GM12891 (cell line): ENCODE measurements around the gene SMTNL1.

Experiments used
- PAX5 ChIP-seq: IDR thresholded peaks from 2 replicates; pipeline ENCODE4 v1.6.1; 2011; ENCODE audit warnings: low read length, moderate library complexity, mild to moderate bottlenecking; ENCODE audit not compliant: insufficient read depth, severe bottlenecking
- POLR2A ChIP-seq: IDR thresholded peaks from 2 replicates; pipeline ENCODE4 v1.6.1; 2011; ENCODE audit warnings: low read depth, low read length, control low read depth
- POLR2AphosphoS5 ChIP-seq: IDR thresholded peaks from 2 replicates; pipeline ENCODE4 v1.6.1; 2011; ENCODE audit warnings: low read depth, low read length, control low read depth
- POU2F2 ChIP-seq: IDR thresholded peaks from 2 replicates; pipeline ENCODE4 v1.6.1; 2011; ENCODE audit warnings: low read depth, mild to moderate bottlenecking, control low read depth, low read length, moderate library complexity
- SPI1 ChIP-seq: IDR thresholded peaks from 2 replicates; pipeline ENCODE4 v1.6.1; 2011; ENCODE audit warnings: low read depth, low read length, control low read depth
- TAF1 ChIP-seq: IDR thresholded peaks from 2 replicates; pipeline ENCODE4 v1.6.1; 2011; ENCODE audit warnings: low read depth, low read length, control low read depth

DNA sequence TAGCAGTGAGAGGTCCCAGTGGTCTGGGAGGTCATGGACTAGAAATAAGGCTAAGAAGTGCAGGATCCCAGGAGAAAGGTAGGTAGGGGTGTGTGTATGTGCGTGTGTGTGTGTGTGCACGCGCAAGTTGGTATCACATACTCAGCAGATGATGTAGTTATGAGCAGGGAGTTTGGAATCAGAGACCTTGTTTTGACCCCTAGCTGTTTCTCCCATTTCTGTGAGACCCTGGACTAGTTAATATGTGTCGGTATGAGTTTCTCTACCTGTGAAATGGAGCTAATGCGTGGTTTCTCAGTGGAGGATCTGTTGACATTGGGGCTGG, 61.4 kb downstream of the SMTNL1 start:
- TF ChIP-seq POLR2A = no peak
- no peak for TF ChIP-seq POLR2AphosphoS5
- no peak for TF ChIP-seq SPI1
- TF ChIP-seq POU2F2 = no peak
- no peak for TF ChIP-seq TAF1
- no peak for TF ChIP-seq PAX5
